Suppressor macrophage treated with lipopolysaccharide for 4 hours (primary cell): ENCODE data around the gene FNDC11.
"Not testable (repeated sequence)": the region's sequence is repeated elsewhere in the genome, so short reads cannot be mapped to it uniquely, and the experiment has no call there.

ENCODE experiments used
- DNase-seq: peaks from one replicate; pipeline ENCODE4 v3.0.0-alpha.2; 2020

The FNDC11 gene

GRCh38 chr20:63568986-63569949 is 15.3 kb downstream of the FNDC11 start:
- DNase-seq: no peak

- no peak for DNase-seq
Observed at GRCh38 chr20:63570281-63571086, 16.5 kb downstream of the FNDC11 start.

GRCh38 chr20:63571087-63571478 is 17.1 kb downstream of the FNDC11 start:
- not testable (repeated sequence) for DNase-seq

GRCh38 chr20:63572071-63572787 is 18.3 kb downstream of the FNDC11 start:
- DNase-seq: no peak

GRCh38 chr20:63572788-63573646 is 19.1 kb downstream of the FNDC11 start:
- peak; percentile 40 for DNase-seq

GRCh38 chr20:63573647-63574131 is 19.7 kb downstream of the FNDC11 start:
- DNase-seq: no peak

- peak; percentile 91 for DNase-seq
Observed at GRCh38 chr20:63574156-63574828, 20.3 kb downstream of the FNDC11 start, which contains the start of gene HELZ2. Gene HELZ2 (minus strand): TSS chr20:63574239. CDS start chr20:63572385, 1,854 bp downstream.

GRCh38 chr20:63574829-63575743 is 21.1 kb downstream of the FNDC11 start:
- DNase-seq: no peak

GRCh38 chr20:63576311-63576710 is 22.4 kb downstream of the FNDC11 start:
- DNase-seq: no peak

GRCh38 chr20:63577317-63577894 is 23.4 kb downstream of the FNDC11 start:
- no peak for DNase-seq

GRCh38 chr20:63578224-63579016 is 24.5 kb downstream of the FNDC11 start:
- no peak for DNase-seq

GRCh38 chr20:63579017-63579694 is 25.2 kb downstream of the FNDC11 start:
- DNase-seq: peak; percentile 50

- DNase-seq: peak; percentile 41
Observed at GRCh38 chr20:63580796-63581461, 27.0 kb downstream of the FNDC11 start.

- no peak for DNase-seq
Observed at GRCh38 chr20:63582382-63583063, 28.6 kb downstream of the FNDC11 start.

- no peak for DNase-seq
Observed at GRCh38 chr20:63585616-63586565, 31.9 kb downstream of the FNDC11 start.

GRCh38 chr20:63586797-63587196 is 32.8 kb downstream of the FNDC11 start:
- DNase-seq: no peak
